GM03348 (cell line): ENCODE data around the gene NF1.
"Not testable (repeated sequence)": the region's sequence is repeated elsewhere in the genome, so short reads cannot be mapped to it uniquely, and the experiment has no call there.

ENCODE experiments used
- DNase-seq: peaks from one replicate; pipeline ENCODE4 v3.0.0; 2012; ENCODE audit warnings: low spot score

NF1 gene

DNA sequence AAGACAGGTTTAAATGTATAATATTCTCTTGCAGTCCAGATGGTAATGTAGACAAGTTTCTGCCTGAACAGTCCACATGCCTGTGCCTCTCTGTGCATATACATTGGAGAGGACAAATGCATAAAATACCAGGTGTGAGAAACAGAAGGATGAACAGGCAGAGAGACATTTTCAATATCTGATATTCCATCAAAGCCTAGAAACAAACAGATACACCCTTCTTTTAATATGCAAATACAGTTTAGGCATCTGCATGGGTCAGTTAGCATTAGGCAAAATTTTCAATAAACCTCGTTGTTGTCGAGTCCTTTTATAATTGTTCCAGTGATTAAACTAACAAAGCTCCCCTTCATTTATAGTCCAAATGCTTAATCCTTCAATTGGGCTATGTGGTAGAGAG is 201.4 kb downstream of the NF1 start:
- DNase-seq, result no peak

GRCh38 chr17:31297090-31297489 is 202.3 kb downstream of the NF1 start, which contains the start of gene OMG:
TSS of gene OMG (minus strand) at chr17:31297239. CDS start at chr17:31296331, 908 bp downstream.
- DNase-seq, result no peak

DNA sequence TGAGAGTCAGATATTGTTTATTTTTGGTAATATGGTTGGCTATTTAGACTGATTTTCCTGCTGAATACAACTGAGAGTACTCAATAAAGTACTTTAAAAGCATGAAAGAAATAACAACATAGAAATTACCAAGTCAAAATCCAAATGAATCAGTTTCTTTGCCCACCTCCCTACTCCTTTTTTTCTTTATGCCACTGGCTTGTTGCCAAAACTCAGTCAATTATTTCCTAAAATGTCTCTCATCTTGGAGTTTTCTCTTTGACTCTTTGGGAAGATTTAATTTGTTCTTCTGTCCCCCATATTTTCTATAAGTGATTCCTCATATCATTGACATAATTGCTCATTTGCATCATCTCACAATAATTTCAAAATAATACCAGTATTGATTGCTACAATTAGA is 204.8 kb downstream of the NF1 start:
- no peak for DNase-seq

DNA sequence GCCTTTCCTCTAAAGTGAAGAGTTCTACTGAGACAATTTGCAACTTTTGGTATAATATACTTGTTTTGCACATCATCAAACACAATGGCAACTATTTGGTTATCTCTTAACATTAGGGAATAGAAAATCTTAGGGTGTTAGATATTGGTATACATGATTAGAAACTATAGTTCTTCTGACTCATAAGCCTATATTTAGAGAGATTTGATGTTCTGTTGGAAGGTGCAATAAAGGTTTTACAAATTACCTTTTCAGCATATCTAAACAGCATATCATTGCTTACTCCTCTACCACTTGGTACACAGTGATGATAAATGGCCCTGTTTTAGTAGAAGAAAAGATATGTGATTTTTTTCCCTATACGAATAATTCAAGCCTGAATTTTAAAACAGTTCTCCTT is 212.9 kb downstream of the NF1 start:
- DNase-seq, result no peak

DNA sequence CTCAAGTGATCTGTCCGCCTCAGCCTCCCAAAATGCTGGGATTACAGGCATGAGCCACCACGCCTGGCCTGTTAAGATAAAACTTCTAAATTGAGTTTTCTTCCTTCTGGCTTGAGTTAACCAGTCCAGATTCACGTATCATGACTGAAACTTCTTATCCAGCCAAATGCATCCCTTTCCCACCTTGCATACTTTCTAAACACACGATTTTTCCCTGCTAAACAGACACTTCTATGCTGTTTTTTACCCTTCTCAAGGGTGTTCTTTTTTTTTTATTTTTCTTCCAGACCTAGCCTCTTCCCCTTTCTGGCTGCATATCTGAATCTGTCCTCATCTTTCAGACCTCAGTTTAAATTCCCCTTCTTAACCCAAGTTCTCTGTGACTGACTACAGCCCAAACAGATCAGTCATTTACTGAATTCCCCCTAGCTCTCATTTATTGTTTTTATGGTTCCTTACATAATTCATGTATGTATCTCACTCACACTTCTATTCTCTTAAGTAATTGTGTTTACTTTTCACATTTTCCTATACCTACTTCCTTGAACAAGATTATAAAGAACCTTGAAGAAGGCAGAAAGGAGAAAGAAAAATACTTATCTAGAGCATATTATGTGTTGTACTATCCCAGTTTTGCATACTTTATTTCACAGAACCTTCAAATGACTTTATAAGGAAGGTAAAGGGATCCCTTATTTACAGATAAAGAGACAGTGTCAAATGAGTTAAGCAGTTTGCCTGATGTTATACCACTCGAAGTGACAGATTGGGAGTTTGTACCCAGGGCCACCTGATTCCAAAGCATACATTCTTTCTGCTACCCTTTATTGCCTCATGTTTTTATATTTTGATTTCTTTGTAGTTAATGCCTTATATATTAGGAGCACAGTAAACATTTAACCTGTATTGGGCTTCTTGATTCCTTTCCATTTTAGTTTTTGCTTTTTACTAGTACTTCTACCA is 213.9 kb downstream of the NF1 start:
- no peak for DNase-seq

DNA sequence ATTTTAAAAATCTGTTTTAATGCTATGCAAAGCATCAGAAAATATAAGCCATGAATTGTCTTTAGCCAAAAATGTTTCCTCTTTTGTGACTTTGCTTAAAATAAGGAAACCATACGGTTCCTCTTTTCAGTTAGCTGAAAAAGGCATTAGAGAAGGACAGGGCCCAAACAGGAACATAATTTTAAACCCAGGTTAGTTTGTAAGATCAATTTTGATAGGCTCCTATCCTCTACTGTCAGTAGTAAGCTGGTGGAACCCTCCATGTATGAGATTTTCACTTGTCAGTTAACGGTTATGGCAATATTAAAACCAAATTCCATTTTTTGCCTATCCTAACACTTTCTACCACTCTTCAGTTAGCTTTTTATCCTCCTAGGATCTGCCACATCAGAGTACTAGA is 214.8 kb downstream of the NF1 start:
- no peak for DNase-seq

GRCh38 chr17:31310260-31310659 is 215.5 kb downstream of the NF1 start:
- no peak for DNase-seq

- no peak for DNase-seq
Measured at GRCh38 chr17:31310886-31311285, 216.1 kb downstream of the NF1 start.

GRCh38 chr17:31311526-31311925 is 216.7 kb downstream of the NF1 start:
- DNase-seq, result no peak

DNA sequence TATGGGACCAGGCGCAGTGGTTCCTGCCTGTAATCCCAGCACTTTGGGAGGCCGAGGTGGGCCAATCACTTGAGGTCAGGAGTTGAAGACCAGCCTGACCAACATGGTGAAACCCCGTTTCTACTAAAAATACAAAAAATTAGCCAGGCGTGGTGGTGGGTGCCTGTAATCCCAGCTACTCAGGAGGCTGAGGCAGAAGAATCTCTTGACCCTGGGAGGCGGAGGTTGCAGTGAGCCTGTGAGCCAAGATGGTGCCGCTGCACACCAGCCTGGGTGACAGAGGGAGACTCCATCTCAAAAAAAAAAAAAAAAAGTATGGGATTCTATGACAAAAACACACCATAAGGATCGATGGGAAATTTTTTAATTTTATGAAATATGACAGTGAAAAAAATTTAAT is 217.4 kb downstream of the NF1 start:
- DNase-seq, result not testable (repeated sequence)

- DNase-seq, result peak; percentile 24
Measured at GRCh38 chr17:31313982-31314781, 219.4 kb downstream of the NF1 start, which contains the start of gene EVI2B. TSS of gene EVI2B (minus strand) at chr17:31314054. CDS start at chr17:31305609, 8,445 bp downstream.

DNA sequence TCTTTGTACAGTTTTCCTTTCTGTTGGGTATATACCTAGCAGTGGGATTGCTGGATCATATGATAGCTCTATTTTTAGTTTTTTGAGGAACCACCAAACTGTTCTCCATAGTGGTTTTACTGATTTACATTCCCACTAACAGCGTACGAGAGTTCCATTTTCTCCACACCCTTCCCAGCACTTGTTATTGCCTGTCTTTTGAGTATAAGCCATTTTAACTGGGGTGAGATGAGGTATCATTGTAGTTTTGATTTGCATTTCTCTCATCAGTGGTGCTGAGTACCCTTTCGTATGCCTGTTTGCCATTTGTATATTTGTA is 220.0 kb downstream of the NF1 start:
- no peak for DNase-seq

DNA sequence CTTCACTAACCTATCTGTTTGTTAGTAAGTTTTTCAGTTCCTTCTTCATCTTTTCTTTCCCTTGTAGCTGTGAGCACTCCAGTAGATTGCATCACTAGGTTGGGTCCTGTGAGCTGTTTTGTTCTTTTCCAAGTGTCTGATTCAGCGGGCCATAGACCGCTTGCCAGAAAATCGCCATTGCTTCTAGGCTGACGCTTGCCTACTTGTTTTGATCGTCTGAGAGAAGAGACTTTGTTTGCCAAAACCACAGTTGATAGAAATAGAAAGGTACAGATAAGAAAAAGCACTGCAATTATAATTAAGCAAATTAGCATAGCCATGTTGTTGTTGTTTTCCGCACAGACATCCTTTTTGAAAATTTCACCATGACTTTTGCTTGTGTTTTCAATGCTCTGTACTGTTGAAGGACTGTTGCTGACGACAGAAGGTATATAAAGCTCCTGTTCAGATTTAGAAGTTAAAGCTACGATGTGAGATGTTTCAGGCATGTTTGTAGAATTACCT is 223.6 kb downstream of the NF1 start:
- DNase-seq, result no peak

GRCh38 chr17:31318851-31319661 is 224.3 kb downstream of the NF1 start:
- DNase-seq, result no peak

DNA sequence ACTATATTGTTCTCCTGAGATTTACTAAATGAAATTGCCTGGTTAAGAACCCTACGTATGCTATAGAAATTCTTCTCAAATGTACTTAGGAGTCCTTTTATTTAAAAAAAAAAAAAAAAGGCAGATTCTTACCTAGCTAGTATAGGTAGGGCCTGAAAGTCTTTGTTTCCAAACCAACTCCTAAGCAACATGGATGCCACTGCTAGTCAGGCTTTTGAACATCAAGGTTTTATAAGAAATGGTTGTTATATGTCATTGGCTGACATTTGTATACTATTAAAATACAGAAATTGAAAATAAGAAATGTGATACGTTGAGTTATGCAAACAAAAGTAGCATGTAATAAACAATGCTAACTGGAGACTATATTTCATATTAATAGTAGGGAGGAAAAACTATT is 225.5 kb downstream of the NF1 start:
- no peak for DNase-seq

DNA sequence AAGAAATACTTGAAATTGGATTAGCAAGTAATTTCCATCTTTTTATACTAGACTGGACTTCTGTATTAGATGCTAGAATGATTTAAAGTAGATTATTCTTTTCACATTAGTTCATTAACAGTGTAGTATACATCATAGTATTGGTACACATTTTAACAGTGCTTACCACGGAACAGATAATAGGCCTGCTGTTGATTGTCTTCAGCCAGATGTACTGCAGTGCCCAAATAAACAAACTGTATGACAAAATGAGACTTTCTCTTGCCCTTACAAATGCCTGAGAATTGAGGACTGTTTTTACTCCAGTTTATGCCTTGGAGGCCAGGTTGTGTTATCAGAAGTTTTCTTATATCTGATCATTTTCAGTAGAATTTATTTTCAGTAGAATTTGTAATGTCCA is 226.0 kb downstream of the NF1 start:
- DNase-seq, result no peak

DNA sequence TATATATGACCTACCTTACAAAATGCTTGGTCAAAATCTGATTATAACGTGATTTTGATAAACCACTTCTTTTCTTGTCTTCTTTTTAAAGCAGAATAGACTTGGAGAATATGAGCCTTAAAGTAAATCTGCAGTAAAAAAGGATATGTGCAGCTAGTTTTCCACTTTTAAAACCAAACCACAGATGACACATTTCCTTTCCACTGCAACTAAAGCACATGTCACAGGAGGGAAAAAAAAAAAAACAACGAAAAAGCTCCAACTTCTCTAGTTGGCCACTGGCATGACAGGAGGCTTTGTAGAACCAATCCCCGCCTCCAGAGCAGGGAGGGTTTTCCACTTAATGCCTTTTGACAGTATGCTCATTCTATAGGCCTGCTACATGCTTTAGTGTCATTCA is 226.7 kb downstream of the NF1 start, which contains the start of gene EVI2A:
EVI2A (minus strand) TSS at position 142 of the 400 bp plus-strand sequence. CDS start 2,609 bp downstream, outside the sequence.
- DNase-seq, result peak; percentile 57

DNA sequence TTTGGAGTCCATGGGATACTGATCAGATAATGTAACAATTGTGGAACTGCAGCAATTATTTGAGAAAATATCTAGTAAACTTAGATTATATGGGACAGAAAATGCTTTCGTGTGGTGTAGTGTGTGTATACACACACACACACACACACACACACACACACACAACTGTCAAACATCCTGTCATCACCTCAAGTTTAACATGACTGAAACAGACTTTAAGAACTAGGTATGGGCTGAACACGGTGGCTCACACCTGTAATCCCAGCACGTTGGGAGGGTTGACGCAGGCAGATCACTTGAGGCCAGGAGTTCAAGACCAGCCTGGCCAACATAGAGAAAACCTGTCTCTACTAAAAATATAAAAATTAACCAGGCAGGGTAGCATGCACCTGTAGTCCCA is 227.2 kb downstream of the NF1 start:
- no peak for DNase-seq

DNA sequence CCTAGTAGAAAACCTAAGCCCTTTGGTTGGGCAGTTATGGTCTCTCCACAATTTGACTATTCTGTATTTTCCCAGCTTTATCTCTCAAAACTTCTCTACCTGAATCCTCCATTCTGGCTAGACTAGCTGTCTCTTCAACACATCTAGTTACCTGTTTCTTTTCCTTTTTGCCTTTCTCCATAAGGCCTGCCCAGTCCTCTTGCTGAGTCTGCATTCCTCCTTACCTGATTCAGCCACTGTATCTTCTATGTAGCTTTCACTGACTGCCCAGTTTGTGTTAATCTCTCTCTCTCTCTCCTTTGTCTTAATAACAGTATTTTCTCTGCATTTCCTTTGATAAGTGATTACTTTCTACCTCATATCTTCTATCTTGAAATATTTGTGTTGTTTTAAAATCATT is 228.8 kb downstream of the NF1 start:
- no peak for DNase-seq

- peak; percentile 76 for DNase-seq
Measured at GRCh38 chr17:31327534-31328159, 232.9 kb downstream of the NF1 start.

- peak; percentile 39 for DNase-seq
Measured at GRCh38 chr17:31328160-31328535, 233.4 kb downstream of the NF1 start.
